HG03196 (cell line): ENCODE results near the gene SLC9A3.

Experiments used
- ATAC-seq: cut with Tn5 transposase; IDR thresholded peaks from one replicate; pipeline ENCODE4 v1.9.1; 2021; ENCODE audit not compliant: unreplicated experiment

The SLC9A3 gene

GRCh38 chr5:527646-528628 is 3.7 kb upstream of the SLC9A3 start:
- ATAC-seq: no peak

GRCh38 chr5:526456-527088 is 2.3 kb upstream of the SLC9A3 start:
- ATAC-seq: no peak

GRCh38 chr5:525916-526315 is 1.7 kb upstream of the SLC9A3 start:
- no peak for ATAC-seq

GRCh38 chr5:524973-525761 is 918 bp upstream of the SLC9A3 start:
- no peak for ATAC-seq

GRCh38 chr5:523441-524222 is 617 bp downstream of the SLC9A3 start:
- no peak for ATAC-seq

GRCh38 chr5:522899-523440 is 1.3 kb downstream of the SLC9A3 start:
- ATAC-seq: no peak

GRCh38 chr5:522116-522515 is 2.1 kb downstream of the SLC9A3 start:
- ATAC-seq: no peak

GRCh38 chr5:521680-522079 is 2.6 kb downstream of the SLC9A3 start:
- no peak for ATAC-seq

- ATAC-seq: no peak
Observed at GRCh38 chr5:520850-521226, 3.4 kb downstream of the SLC9A3 start.

GRCh38 chr5:520196-520849 is 3.9 kb downstream of the SLC9A3 start:
- no peak for ATAC-seq

GRCh38 chr5:518721-519120 is 5.5 kb downstream of the SLC9A3 start:
- no peak for ATAC-seq

- ATAC-seq: no peak
Observed at GRCh38 chr5:517535-518100, 6.6 kb downstream of the SLC9A3 start.

GRCh38 chr5:516980-517379 is 7.3 kb downstream of the SLC9A3 start:
- ATAC-seq: no peak

- no peak for ATAC-seq
Observed at GRCh38 chr5:516338-516925, 7.8 kb downstream of the SLC9A3 start.

GRCh38 chr5:515273-515836 is 8.9 kb downstream of the SLC9A3 start:
- no peak for ATAC-seq

- ATAC-seq: no peak
Observed at GRCh38 chr5:514673-515072, 9.6 kb downstream of the SLC9A3 start.

GRCh38 chr5:514101-514485 is 10.2 kb downstream of the SLC9A3 start:
- no peak for ATAC-seq

GRCh38 chr5:513216-514100 is 10.8 kb downstream of the SLC9A3 start:
- ATAC-seq: no peak
